Activated T-helper 17 cell treated with anti-CD3 and anti-CD28 coated beads, Interleukin-2, amount 50 U/mL, for 72 hours (primary cell): ENCODE results near the gene PLD5. TPM values are rescaled to one million over a fixed set of nuclear protein-coding genes. Genes with fewer than 3 reads are reported as not detected.
"Not testable (repeated sequence)": the region's sequence is repeated elsewhere in the genome, so short reads cannot be mapped to it uniquely, and the experiment has no call there.

Experiments
- ATAC-seq: fragments of 150-1000 bp; cut with Tn5 transposase; replicated peaks from 2 replicates; pipeline ENCODE4 v1.10.0; 2021; ENCODE audit warnings: mild to moderate bottlenecking, moderate library complexity
- H3K27ac Mint-ChIP-seq: one replicate; pipeline ENCODE4 v1.8.0; 2022; ENCODE audit warnings: mixed read lengths
- H3K27me3 Mint-ChIP-seq: one replicate; pipeline ENCODE4 v1.8.0; 2022; ENCODE audit warnings: mixed read lengths
- H3K36me3 Mint-ChIP-seq: one replicate; pipeline ENCODE4 v1.8.0; 2022; ENCODE audit warnings: low read depth, mild to moderate bottlenecking, mixed read lengths
- H3K4me1 Mint-ChIP-seq: one replicate; pipeline ENCODE4 v1.8.0; 2022; ENCODE audit warnings: mixed read lengths
- H3K4me3 Mint-ChIP-seq: one replicate; pipeline ENCODE4 v1.8.0; 2022; ENCODE audit warnings: mild to moderate bottlenecking, mixed read lengths
- H3K9me3 Mint-ChIP-seq: one replicate; pipeline ENCODE4 v1.8.0; 2022; ENCODE audit warnings: mixed read lengths
- total RNA-seq, 2 donors: library from RNA; stranded (reverse); gene quantifications; one replicate each; pipeline ENCODE4 v1.2.3, GENCODE V29; 2022

PLD5 gene
- total RNA-seq, 2 donors from 2014 or later, result not detected

- H3K27me3 Mint-ChIP-seq, result peaks cover 9% of the 10 kb centered on the region
- no peaks in the 10 kb centered on the region for H3K4me1 Mint-ChIP-seq
- no peak for ATAC-seq
- H3K27ac Mint-ChIP-seq, result no peak overlapping the region
- no peak overlapping the region for H3K4me3 Mint-ChIP-seq
- peaks cover 13% of the 10 kb centered on the region for H3K9me3 Mint-ChIP-seq
- no peaks in the 10 kb centered on the region for H3K36me3 Mint-ChIP-seq
Observed at GRCh38 chr1:242185731-242186130, 338.8 kb downstream of the PLD5 start.

DNA sequence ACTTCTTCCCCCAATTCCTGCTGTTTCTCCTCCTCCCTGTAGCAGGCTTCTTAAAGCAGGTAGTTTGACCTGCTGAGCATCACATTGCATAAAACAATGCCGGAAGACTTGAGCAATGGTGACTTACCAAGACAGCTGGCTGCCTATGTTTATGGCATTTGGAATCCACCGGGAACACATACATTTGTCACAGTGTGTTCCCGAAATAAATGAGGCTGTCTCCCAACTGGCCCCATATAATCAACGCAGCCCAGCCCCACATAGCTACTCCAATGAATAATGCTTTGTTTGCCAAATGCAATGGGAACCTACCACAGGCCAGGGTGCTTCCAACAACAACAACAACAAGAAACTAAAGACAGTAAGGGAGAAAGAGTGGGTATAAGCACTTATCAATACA, 339.5 kb downstream of the PLD5 start:
- Mint-ChIP-seq H3K36me3 (no peaks in the 10 kb centered on the region), H3K4me3 (no peak overlapping the region), H3K27me3 (peaks cover 9% of the 10 kb centered on the region), H3K9me3 (peaks cover 13% of the 10 kb centered on the region), H3K4me1 (no peaks in the 10 kb centered on the region), H3K27ac (no peak overlapping the region)
- ATAC-seq, result no peak

DNA sequence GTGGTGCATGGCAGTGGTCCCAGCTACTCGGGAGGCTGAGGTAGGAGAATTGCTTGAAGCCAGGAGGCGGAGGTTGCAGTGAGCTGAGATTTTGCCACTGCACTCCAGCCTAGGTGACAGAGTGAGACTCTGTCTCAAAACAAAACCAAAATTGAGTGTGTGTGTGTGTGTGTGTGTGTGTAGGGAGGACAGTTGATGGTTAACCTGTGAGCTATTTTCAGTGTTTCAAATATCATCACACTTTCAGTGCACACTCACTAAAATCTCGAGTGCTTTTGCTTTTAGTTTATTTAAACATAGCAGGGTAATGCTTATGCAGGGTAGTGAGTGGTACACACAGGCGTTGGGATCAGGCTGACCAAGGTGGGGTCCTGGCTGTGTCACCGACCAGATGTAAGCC, 344.7 kb downstream of the PLD5 start:
- H3K4me1 Mint-ChIP-seq, H3K36me3 Mint-ChIP-seq, ATAC-seq, H3K27ac Mint-ChIP-seq, H3K27me3 Mint-ChIP-seq, H3K4me3 Mint-ChIP-seq, H3K9me3 Mint-ChIP-seq: not testable (repeated sequence)

DNA sequence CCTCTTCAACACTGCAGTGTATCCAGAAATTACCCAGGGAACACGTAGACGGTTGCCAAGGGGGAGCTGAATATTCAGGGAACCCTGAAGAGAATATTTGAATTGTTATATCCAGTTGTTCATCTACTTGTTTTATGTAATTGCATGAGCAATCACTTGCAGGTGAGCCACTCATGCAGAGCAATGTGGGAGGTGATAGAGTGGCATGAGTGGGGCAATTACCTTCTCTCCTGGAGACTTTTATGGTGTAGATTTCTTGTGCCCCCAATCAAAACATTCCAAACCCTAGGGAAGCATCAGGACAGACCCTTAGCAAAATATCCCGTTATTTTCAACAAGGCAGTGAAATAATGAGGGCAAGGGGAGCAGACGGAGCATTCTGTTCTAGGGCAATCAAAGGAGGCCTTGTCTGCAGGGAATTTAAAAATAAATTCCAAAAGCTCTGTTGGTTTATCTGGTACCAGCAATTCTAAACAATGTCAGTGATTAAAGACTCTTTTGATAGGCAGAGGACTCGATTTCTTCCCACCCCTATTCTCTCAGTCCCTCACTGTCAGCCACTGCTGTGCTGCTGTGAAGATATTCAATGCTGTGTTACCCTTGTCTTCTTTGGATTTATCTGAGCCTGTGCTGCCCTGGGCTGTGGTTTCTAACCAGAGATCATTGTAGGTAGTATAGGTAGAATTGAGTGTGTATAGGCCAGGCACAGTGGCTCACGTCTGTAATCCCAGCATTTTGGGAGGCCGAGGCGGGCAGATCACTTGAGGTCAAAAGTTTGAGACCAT, 345.4 kb downstream of the PLD5 start:
- no peak overlapping the region for H3K27ac Mint-ChIP-seq
- no peak overlapping the region for H3K4me3 Mint-ChIP-seq
- peaks cover 4% of the 10 kb centered on the region for H3K9me3 Mint-ChIP-seq
- H3K27me3 Mint-ChIP-seq, result no peaks in the 10 kb centered on the region
- ATAC-seq, result no peak
- H3K4me1 Mint-ChIP-seq, result no peaks in the 10 kb centered on the region
- H3K36me3 Mint-ChIP-seq, result no peaks in the 10 kb centered on the region

DNA sequence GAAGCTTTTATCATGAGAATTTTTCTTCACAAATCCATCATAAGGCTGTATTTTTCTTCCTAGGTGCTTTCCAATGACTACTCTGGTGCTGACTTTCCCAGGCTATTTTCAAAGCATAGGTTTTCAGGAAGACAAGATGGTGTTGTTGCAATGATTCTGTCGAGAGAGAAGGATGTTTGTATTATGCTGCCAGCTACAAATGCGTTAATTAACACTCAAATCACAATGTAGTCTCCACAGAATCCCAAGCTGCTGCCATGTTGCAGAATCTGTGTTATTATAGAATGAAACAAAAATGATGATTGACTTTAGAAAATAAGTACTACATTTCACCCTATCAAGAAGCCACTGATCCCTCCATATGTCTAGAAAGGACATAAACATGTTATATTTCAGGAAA, 346.1 kb downstream of the PLD5 start:
- Mint-ChIP-seq H3K9me3 (peaks cover 4% of the 10 kb centered on the region), H3K4me1 (no peaks in the 10 kb centered on the region), H3K4me3 (no peak overlapping the region), H3K27me3 (no peaks in the 10 kb centered on the region), H3K36me3 (no peaks in the 10 kb centered on the region), H3K27ac (no peak overlapping the region)
- no peak for ATAC-seq

DNA sequence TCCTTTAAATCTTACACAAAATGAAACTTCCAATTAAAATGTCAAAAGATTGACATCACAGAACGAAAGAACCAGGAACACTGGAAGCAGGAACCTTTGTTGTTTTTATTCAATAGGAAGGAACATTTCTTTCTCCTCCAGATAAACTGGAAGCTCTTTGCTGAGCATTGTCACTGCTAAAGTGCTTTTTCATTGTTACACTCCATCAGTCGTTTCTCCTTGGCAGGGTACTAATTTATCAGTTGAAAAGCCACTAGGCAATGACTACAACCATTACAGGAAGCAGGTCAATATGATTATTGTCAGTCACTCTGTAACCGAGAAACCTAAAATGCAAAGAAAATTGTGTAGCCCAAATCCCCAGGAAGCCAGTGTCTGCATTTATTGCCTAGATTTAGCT, 362.4 kb downstream of the PLD5 start:
- no peaks in the 10 kb centered on the region for H3K36me3 Mint-ChIP-seq
- no peaks in the 10 kb centered on the region for H3K9me3 Mint-ChIP-seq
- H3K27me3 Mint-ChIP-seq, result peaks cover 7% of the 10 kb centered on the region
- H3K4me3 Mint-ChIP-seq, result no peak overlapping the region
- H3K4me1 Mint-ChIP-seq, result no peaks in the 10 kb centered on the region
- no peak for ATAC-seq
- H3K27ac Mint-ChIP-seq, result no peak overlapping the region

- ATAC-seq, result no peak
- Mint-ChIP-seq H3K9me3 (no peaks in the 10 kb centered on the region), H3K4me1 (no peaks in the 10 kb centered on the region), H3K4me3 (no peak overlapping the region), H3K27me3 (peaks cover 4% of the 10 kb centered on the region), H3K27ac (no peak overlapping the region), H3K36me3 (no peaks in the 10 kb centered on the region)
Observed at GRCh38 chr1:242147096-242147976, 377.2 kb downstream of the PLD5 start.

- H3K9me3 Mint-ChIP-seq, result no peaks in the 10 kb centered on the region
- H3K27me3 Mint-ChIP-seq, result peaks cover 4% of the 10 kb centered on the region
- H3K4me3 Mint-ChIP-seq, result no peak overlapping the region
- no peak overlapping the region for H3K27ac Mint-ChIP-seq
- H3K36me3 Mint-ChIP-seq, result no peaks in the 10 kb centered on the region
- no peak for ATAC-seq
- H3K4me1 Mint-ChIP-seq, result no peaks in the 10 kb centered on the region
Observed at GRCh38 chr1:242146652-242147051, 377.8 kb downstream of the PLD5 start.

- no peaks in the 10 kb centered on the region for H3K9me3 Mint-ChIP-seq
- no peak overlapping the region for H3K27ac Mint-ChIP-seq
- no peaks in the 10 kb centered on the region for H3K4me1 Mint-ChIP-seq
- no peak for ATAC-seq
- H3K36me3 Mint-ChIP-seq, result no peaks in the 10 kb centered on the region
- peaks cover 8% of the 10 kb centered on the region for H3K27me3 Mint-ChIP-seq
- H3K4me3 Mint-ChIP-seq, result no peak overlapping the region
Observed at GRCh38 chr1:242140836-242141235, 383.7 kb downstream of the PLD5 start.

GRCh38 chr1:242139986-242140385, 384.5 kb downstream of the PLD5 start:
- no peak for ATAC-seq
- Mint-ChIP-seq H3K27ac (no peak overlapping the region), H3K27me3 (peaks cover 8% of the 10 kb centered on the region), H3K4me1 (no peaks in the 10 kb centered on the region), H3K9me3 (no peaks in the 10 kb centered on the region), H3K4me3 (no peak overlapping the region), H3K36me3 (no peaks in the 10 kb centered on the region)

DNA sequence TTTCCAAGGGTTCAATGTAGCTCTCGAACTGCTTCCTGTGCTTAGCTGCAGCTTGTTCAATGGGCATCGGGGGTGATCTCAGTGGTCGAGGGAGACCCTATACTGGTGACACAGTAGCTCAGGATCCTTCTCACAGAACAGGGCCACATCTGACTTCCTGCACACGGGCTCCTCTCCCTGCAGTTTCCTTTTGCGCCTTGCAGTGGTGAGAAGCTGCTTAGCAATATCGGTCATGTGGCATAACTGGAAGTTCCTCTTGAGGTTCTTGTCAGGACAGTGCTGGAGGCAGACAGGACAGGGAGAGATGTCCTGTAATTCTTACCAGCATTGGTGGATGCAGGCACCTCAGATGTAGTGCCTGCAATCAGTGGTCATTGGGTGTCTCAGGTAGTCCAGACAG, 385.1 kb downstream of the PLD5 start:
- Mint-ChIP-seq H3K4me3 (no peak overlapping the region), H3K27me3 (peaks cover 8% of the 10 kb centered on the region), H3K36me3 (no peaks in the 10 kb centered on the region), H3K27ac (no peak overlapping the region), H3K9me3 (no peaks in the 10 kb centered on the region), H3K4me1 (no peaks in the 10 kb centered on the region)
- ATAC-seq, result no peak

- ATAC-seq, result no peak
- no peaks in the 10 kb centered on the region for H3K36me3 Mint-ChIP-seq
- H3K9me3 Mint-ChIP-seq, result no peaks in the 10 kb centered on the region
- no peak overlapping the region for H3K27ac Mint-ChIP-seq
- no peaks in the 10 kb centered on the region for H3K4me1 Mint-ChIP-seq
- no peak overlapping the region for H3K4me3 Mint-ChIP-seq
- peaks cover 4% of the 10 kb centered on the region for H3K27me3 Mint-ChIP-seq
Observed at GRCh38 chr1:242133796-242134195, 390.7 kb downstream of the PLD5 start.

DNA sequence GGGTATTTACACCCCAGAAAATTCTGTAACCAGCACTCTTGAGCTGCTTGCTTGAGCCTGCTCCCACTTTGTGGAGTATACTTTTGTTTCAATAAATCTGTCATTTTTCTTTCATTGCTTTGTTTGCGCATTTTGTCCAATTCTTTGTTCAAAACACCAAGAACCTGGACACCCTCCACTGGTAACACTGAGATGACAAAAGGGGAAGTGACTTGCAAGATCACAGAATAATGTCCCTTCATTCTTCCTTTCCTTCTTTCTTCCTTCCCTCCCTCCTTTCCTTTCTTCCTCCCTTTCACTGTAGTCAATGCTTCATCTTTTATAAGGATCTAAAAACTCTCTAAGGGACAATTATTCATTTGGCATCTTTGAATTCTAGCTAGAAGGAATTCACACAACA, 391.1 kb downstream of the PLD5 start:
- Mint-ChIP-seq H3K27ac (no peak overlapping the region), H3K4me1 (no peaks in the 10 kb centered on the region), H3K9me3 (no peaks in the 10 kb centered on the region), H3K27me3 (peaks cover 4% of the 10 kb centered on the region), H3K4me3 (no peak overlapping the region), H3K36me3 (no peaks in the 10 kb centered on the region)
- ATAC-seq, result no peak

DNA sequence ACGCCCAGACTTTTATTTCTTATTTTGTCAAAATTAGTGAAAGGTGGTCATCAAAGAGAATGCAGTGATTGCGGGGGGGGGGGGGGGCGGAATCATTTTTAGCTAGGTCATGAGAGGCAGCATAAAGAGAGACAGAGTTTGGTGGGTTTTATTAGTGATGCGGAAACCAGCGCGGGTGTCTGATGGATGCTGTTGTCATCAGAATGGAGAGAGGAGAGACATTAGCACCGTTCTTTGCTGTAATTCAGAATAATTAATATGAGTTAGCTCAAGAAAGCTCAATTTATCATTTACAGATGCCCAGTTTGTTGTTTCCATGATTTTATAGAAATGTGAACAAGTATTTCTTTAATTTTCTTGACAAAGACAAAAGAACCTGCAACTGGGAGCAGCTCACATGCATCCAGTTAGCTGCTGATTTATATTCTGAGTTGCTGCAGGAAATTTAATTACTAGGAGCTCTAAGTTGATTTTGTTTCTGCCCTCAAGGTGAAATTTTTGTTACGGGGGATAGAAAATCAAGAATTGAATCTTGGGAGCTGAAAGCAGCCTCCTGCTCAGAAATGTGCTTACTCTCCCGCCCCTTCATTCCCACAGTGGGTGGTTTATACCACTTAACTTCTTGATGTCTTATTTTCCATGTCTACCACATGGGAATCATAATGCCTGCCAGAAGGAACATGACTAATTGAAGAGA, 392.2 kb downstream of the PLD5 start:
- Mint-ChIP-seq H3K27me3 (peaks cover 4% of the 10 kb centered on the region), H3K4me3 (no peak overlapping the region), H3K36me3 (no peaks in the 10 kb centered on the region), H3K4me1 (no peaks in the 10 kb centered on the region), H3K27ac (no peak overlapping the region), H3K9me3 (no peaks in the 10 kb centered on the region)
- ATAC-seq, result no peak
